Endothelial cell of umbilical vein (primary cell): Measurements from ENCODE around the gene RHEBL1. TPM values are rescaled to one million over a fixed set of nuclear protein-coding genes. Genes with fewer than 3 reads are reported as not detected.

ENCODE experiments used
- BruUV-seq: library from RNA; stranded (reverse); fragments of 400-500 nt; replicated peaks from 2 replicates; lab custom pipeline; 2021; lab: Mats Ljungman, UMichigan
- CTCF ChIA-PET: fragments of 300-600, 350-600 bp; sonication (Branson Sonifier 250); formaldehyde crosslinking; loops from one replicate; lab custom pipeline; 2021; ENCODE audit warnings: antibody characterized with exemption, inconsistent platforms; lab: Charles Lee
- POLR2A ChIA-PET: fragments of 300-600, 350-600 bp; sonication (Branson Sonifier 250); formaldehyde crosslinking; loops from one replicate; lab custom pipeline; 2021; ENCODE audit warnings: antibody characterized with exemption, inconsistent platforms; lab: Charles Lee
- DNase-seq: peaks from one replicate; pipeline ENCODE4 v3.0.0-alpha.2; 2011; ENCODE audit warnings: low read depth, low spot score
- FAIRE-seq: peaks from 2 replicates; lab custom pipeline; 2011; peaks lifted over from hg19 to GRCh38; lab: Jason Lieb, UNC
- H2AFZ ChIP-seq: 2 replicates; pipeline ENCODE4 v1.6.0; 2012; ENCODE audit warnings: low read depth, low read length, control low read depth, inconsistent platforms
- H3K27ac ChIP-seq: 2 replicates; pipeline ENCODE4 v1.5.1; 2011; ENCODE audit warnings: low read depth, mild to moderate bottlenecking, control low read depth, low read length, moderate library complexity; ENCODE audit not compliant: insufficient read depth
- H3K27me3 ChIP-seq, 2 experiments: 2 replicates each; pipeline versions ENCODE4 v1.6.0 to v1.6.1; 2011; ENCODE audit warnings: low read length in 2 of 2, mixed read lengths in 1 of 2; ENCODE audit not compliant: control insufficient read depth in 2 of 2, insufficient read depth in 2 of 2
- H3K36me3 ChIP-seq, 2 experiments: 2 replicates in 1 of 2; 3 replicates in 1 of 2; pipeline ENCODE4 v1.5.1; 2011; ENCODE audit warnings: low read length in 2 of 2, mild to moderate bottlenecking in 1 of 2, moderate library complexity in 1 of 2; ENCODE audit not compliant: control insufficient read depth in 2 of 2, insufficient read depth in 2 of 2; ENCODE audit errors: extremely low read depth in 1 of 2
- H3K4me1 ChIP-seq: 3 replicates; pipeline ENCODE4 v1.5.1; 2011; ENCODE audit warnings: mild to moderate bottlenecking, low read length; ENCODE audit not compliant: control insufficient read depth, insufficient read depth; ENCODE audit errors: extremely low read depth
- H3K4me2 ChIP-seq: 2 replicates; pipeline ENCODE4 v1.6.1; 2011; ENCODE audit warnings: low read length, control low read depth, mixed read lengths; ENCODE audit not compliant: insufficient read depth
- H3K4me3 ChIP-seq, 3 experiments: fragments of 200-600 bp in 1 of 3; sonication (generic), shearing (Covaris generic) in 1 of 3; replicated peaks in 1 of 3; 2 replicates each; pipeline ENCODE4 v1.5.1; 2011 to 2016; ENCODE audit warnings: control low read depth in 3 of 3, low read length in 3 of 3, mild to moderate bottlenecking in 2 of 3, inconsistent platforms in 1 of 3, low read depth in 1 of 3, moderate library complexity in 1 of 3; ENCODE audit not compliant: insufficient read depth in 1 of 3
- H3K79me2 ChIP-seq: 2 replicates; pipeline ENCODE4 v1.6.0; 2012; ENCODE audit warnings: low read length, inconsistent platforms; ENCODE audit not compliant: control insufficient read depth, insufficient read depth
- H3K9ac ChIP-seq: replicated peaks from 2 replicates; pipeline ENCODE3; 2011; ENCODE audit warnings: low read length, control low read depth; ENCODE audit not compliant: insufficient read depth; ENCODE audit errors: extremely low read depth
- H3K9me1 ChIP-seq: replicated peaks from 3 replicates; pipeline ENCODE4 v1.6.0; 2011; ENCODE audit warnings: mild to moderate bottlenecking, low read length; ENCODE audit not compliant: control insufficient read depth, insufficient read depth; ENCODE audit errors: extremely low read depth
- H3K9me3 ChIP-seq: replicated peaks from 2 replicates; pipeline ENCODE4 v1.5.1; 2012; ENCODE audit warnings: low read length, inconsistent platforms; ENCODE audit not compliant: control insufficient read depth, insufficient read depth
- H4K20me1 ChIP-seq: replicated peaks from 2 replicates; pipeline ENCODE3; 2011; ENCODE audit warnings: mild to moderate bottlenecking, low read length; ENCODE audit not compliant: control insufficient read depth, insufficient read depth; ENCODE audit errors: extremely low read depth
- EZH2 ChIP-seq: IDR thresholded peaks from 2 replicates; pipeline ENCODE4 v1.6.1; 2012; ENCODE audit warnings: borderline replicate concordance, low read depth, mild to moderate bottlenecking, moderate library complexity, low read length, inconsistent platforms; ENCODE audit not compliant: severe bottlenecking
- FOS ChIP-seq: IDR thresholded peaks from 2 replicates; pipeline ENCODE4 v1.6.1; 2011; ENCODE audit warnings: mild to moderate bottlenecking, low read length, moderate library complexity, borderline replicate concordance; ENCODE audit not compliant: insufficient read depth
- GATA2 ChIP-seq: IDR thresholded peaks from 2 replicates; pipeline ENCODE4 v1.7.0; 2011; ENCODE audit warnings: low read depth, mild to moderate bottlenecking, moderate library complexity, mixed read lengths, low read length; ENCODE audit not compliant: insufficient read length, insufficient read depth
- JUN ChIP-seq: IDR thresholded peaks from 2 replicates; pipeline ENCODE4 v1.6.1; 2011; ENCODE audit warnings: borderline replicate concordance, low read depth; ENCODE audit not compliant: insufficient read length, insufficient read depth
- MAX ChIP-seq: IDR thresholded peaks from 2 replicates; pipeline ENCODE4 v1.6.1; 2011; ENCODE audit not compliant: insufficient read depth, insufficient read length
- MYC ChIP-seq: IDR thresholded peaks from one replicate; pipeline ENCODE4 v1.6.1; 2011; ENCODE audit warnings: mild to moderate bottlenecking, low read depth, low read length
- POLR2A ChIP-seq: IDR thresholded peaks from 2 replicates; pipeline ENCODE4 v1.6.1; 2012; ENCODE audit warnings: low read depth, mild to moderate bottlenecking, control low read depth, low read length
- POLR2AphosphoS5 ChIP-seq: IDR thresholded peaks from 2 replicates; pipeline ENCODE4 v1.6.1; 2012; ENCODE audit warnings: low read depth, mild to moderate bottlenecking, control low read depth, low read length, moderate library complexity; ENCODE audit not compliant: insufficient read depth
- dilution Hi-C: fragments of 300-500 bp; cut with MboI; formaldehyde crosslinking; loops from one replicate; pipeline ENCODE4 v1.15.0; 2019; ENCODE audit warnings: low sequenced_read_pairs; ENCODE audit not compliant: extremely low pct_ligation_motif_present
- intact Hi-C: fragments of 100-400 bp; cut with micrococcal nuclease; formaldehyde crosslinking; loops from one replicate; pipeline ENCODE4 v1.10.0; 2022
- polyA plus RNA-seq, 4 experiments: library from polyadenylated mRNA; depleted of rRNA in 3 of 4; stranded (reverse) in 3 of 4; unstranded in 1 of 4; fragments of >200 nt; gene quantifications; 2 replicates each; pipeline versions ENCODE4 v1.2.1 to v1.2.3, GENCODE V29; 2011 to 2012; ENCODE audit warnings: missing spikeins in 1 of 4
- total RNA-seq: library from RNA; stranded (reverse); gene quantifications from 2 replicates; pipeline ENCODE4 v1.2.3, GENCODE V29; 2021
- TF ChIP-seq, protein P1 (sequence below), 2 donors: IDR thresholded peaks; 1 replicate in 1 of 2; 2 replicates in 1 of 2; pipeline ENCODE4 v1.5.1; 2011; ENCODE audit warnings: low read length in 2 of 2, mild to moderate bottlenecking in 2 of 2, moderate library complexity in 2 of 2, control low read depth in 1 of 2, inconsistent platforms in 1 of 2, low read depth in 1 of 2; ENCODE audit not compliant: insufficient read depth in 1 of 2; ENCODE audit errors: extremely low read depth in 1 of 2

The RHEBL1 gene
- total and polyA plus RNA-seq, 2 donors (not counting 3 experiments of a cell fraction or from before 2014, with no cell fraction given) = 2.6 to 2.7 TPM

- no peak for FAIRE-seq
- Histone ChIP-seq H3K27ac (no peak overlapping the region), H3K9me1 (no peaks in the 10 kb centered on the region), H3K27me3 (no peaks in the 10 kb centered on the region), H3K4me3 (no peak overlapping the region), H2AFZ (no peak overlapping the region), H3K9ac (no peak overlapping the region), H4K20me1 (no peaks in the 10 kb centered on the region), H3K79me2 (no peaks in the 10 kb centered on the region), H3K4me2 (no peak overlapping the region), H3K4me1 (no peaks in the 10 kb centered on the region), H3K36me3 (peaks cover 42 to 78% of the 10 kb centered on the region in 2 experiments), H3K9me3 (no peaks in the 10 kb centered on the region)
- POLR2A ChIA-PET = interaction anchor here (0.6 to 1.3 kb wide), 2 partner anchors 14 to 16 kb away, joined by 3 read pairs; no protein-coding TSS in a partner anchor
- no peak for DNase-seq
- TF ChIP-seq MAX = no peak
- TF ChIP-seq POLR2AphosphoS5 = no peak
- TF ChIP-seq FOS = no peak
- no peak for TF ChIP-seq POLR2A
- TF ChIP-seq GATA2 = no peak
- TF ChIP-seq MYC = no peak
- TF ChIP-seq, protein P1, sequence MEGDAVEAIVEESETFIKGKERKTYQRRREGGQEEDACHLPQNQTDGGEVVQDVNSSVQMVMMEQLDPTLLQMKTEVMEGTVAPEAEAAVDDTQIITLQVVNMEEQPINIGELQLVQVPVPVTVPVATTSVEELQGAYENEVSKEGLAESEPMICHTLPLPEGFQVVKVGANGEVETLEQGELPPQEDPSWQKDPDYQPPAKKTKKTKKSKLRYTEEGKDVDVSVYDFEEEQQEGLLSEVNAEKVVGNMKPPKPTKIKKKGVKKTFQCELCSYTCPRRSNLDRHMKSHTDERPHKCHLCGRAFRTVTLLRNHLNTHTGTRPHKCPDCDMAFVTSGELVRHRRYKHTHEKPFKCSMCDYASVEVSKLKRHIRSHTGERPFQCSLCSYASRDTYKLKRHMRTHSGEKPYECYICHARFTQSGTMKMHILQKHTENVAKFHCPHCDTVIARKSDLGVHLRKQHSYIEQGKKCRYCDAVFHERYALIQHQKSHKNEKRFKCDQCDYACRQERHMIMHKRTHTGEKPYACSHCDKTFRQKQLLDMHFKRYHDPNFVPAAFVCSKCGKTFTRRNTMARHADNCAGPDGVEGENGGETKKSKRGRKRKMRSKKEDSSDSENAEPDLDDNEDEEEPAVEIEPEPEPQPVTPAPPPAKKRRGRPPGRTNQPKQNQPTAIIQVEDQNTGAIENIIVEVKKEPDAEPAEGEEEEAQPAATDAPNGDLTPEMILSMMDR (IDR thresholded peaks at IDR 0.05; ENCODE audit: extremely low read depth in 1 of 2, insufficient read depth in 1 of 2, low read depth in 1 of 2, low read length in 2 of 2) = no peak
- no peak for TF ChIP-seq JUN
- no peak for TF ChIP-seq EZH2
- CTCF ChIA-PET = interaction anchor here (1.4 to 1.7 kb wide), 2 partner anchors 9 to 44 kb away, joined by 4 to 5 read pairs; no protein-coding TSS in a partner anchor
- dilution Hi-C loops (no loop called here), intact Hi-C loops (no loop called here)
- TSS peak; percentile 12 for BruUV-seq
These were observed 29.4 kb downstream of the RHEBL1 start for GRCh38 chr12:49040364-49040855.
